Stimulated activated CD4-positive, alpha-beta T cell treated with anti-CD3 and anti-CD28 coated beads, Interleukin-12 subunit alpha, Interleukin-12 subunit beta, amount 100 ng/mL, for 48 hours (primary cell): ENCODE data around the gene GATAD2B.
A peak's percentile ranks its signal among the peaks of the same experiment; 100 is the strongest.
"Not testable (repeated sequence)": the region's sequence is repeated elsewhere in the genome, so short reads cannot be mapped to it uniquely, and the experiment has no call there.

Source experiments
- DNase-seq, 3 donors: peaks; one replicate each; pipeline ENCODE4 v3.0.0-alpha.2; 2020; ENCODE audit warnings: low read depth in 2 of 3, low spot score in 1 of 3

The GATAD2B gene

GRCh38 chr1:153929981-153930948 is 7.5 kb upstream of the GATAD2B start:
- DNase-seq = no peak

- no peak for DNase-seq
These were observed 6.7 kb upstream of the GATAD2B start for GRCh38 chr1:153929426-153929825.

GRCh38 chr1:153928791-153929341 is 6.1 kb upstream of the GATAD2B start:
- no peak for DNase-seq

DNA sequence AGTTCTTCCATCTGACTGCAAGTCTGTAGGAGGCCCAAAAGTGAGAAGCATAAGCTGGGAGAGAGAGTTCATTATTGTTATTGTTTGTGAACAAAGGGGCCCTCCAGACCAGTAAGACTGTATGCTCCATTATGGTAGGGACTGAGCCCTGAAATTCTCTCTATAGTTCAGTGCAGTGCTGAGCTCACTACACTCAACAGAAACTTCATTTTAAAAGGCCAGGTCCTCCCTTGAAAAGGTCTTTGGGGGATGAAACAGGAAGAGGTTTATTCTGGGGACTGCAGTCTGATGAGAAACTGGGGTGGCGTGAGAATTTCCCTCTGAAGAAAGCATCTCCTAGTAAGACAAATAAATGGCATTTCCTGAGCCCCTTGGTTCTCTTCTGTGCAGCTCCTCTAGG is 5.5 kb upstream of the GATAD2B start:
- no peak for DNase-seq

DNA sequence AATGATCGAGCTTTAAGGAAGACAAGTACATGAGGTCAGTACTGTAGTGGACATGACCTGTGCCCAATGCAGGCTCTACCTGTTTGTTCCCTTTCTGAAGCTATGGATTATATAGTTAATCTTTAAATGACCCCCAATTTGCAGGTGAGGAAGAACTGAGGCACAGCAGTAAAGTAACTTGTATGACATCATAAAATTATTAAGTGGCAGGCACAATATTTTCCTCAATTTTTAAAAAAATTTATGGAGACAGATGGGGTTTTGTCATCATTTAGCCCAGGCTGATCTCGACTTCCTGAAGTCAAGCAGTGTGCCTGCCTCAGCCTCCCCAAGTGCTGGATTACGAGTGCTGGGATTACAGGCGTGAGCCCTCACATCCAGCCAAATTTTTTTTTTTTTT is 3.6 kb upstream of the GATAD2B start:
- no peak for DNase-seq

DNA sequence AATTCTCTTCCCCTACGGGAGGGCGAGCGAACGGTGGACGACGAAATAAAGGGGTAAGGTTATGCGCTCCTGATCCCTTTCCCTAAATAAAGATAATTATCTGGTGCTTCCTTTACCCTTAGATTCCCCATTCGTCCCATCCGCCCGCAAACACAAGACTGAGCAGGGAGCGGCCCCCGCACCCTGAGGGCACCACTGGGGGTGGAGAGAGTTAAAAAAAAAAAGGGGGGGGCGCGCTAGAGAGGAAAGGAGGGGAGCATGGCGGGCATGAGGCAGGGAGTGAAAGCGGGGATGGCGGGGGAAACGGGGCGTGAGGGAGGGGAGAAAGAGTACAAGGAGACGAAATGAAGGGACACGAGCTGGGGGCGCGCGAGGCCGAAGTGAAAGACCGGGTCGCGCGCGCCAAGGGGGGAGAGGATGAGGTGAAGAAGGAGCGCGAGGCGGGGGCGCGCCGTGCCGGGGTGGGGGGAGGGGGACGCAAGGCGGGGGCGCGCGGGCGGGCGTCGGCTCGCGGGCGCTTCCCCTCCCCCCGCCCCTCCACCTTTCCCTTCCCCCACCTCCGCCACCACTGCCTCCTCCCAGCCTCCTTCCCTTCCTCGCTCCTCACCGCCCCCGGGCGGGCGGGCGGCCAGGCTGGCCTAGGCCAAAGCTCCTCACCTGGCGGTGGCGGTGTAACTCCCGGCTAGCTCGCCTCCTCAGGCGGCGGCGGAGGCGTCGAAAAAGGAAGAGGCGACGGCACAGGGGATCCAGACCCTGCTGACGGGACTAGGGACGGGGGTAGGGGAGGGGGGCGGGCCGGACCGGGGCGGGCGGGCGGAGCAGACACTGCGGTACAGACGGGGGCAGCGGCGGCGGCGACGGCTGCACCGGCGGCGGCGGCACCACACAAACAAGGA is 448 bp downstream of the GATAD2B start:
- peak; percentile 52 to 69 (median 52) for DNase-seq

- DNase-seq = no peak
These were observed 1.0 kb downstream of the GATAD2B start for GRCh38 chr1:153921803-153922075.

DNA sequence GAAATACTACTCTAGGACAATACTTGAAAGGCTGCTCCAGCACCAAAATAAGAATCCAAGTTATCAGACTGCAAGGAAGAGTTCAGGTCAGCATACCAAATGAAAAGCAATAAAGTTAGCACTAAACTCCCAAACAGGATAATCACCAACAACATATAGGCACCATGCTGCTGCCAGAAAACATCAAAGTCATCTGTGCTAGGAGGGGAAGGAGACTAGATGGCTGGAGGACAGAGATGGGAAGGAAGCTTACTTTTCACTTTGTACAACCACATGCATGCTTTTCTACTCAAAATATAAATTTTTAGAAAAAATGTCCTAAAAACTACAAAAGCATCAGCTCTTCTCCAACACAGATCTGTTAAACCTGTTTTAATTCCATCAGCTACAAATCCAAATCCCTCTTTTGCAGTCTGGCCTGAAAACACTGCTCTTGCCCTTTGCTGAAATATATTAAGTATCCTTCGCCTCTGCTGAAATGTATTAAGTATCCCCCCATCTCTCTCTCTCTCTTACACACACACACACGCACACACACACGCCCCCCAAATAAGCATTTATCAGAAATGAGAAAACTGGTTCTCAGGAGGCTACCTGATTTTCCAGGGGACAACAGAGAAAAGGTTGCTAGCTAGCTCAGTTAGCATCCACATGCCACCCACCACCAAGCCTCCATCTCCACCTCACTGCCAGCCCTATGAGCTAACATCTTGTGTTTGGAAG is 1.5 kb downstream of the GATAD2B start:
- DNase-seq = no peak

DNA sequence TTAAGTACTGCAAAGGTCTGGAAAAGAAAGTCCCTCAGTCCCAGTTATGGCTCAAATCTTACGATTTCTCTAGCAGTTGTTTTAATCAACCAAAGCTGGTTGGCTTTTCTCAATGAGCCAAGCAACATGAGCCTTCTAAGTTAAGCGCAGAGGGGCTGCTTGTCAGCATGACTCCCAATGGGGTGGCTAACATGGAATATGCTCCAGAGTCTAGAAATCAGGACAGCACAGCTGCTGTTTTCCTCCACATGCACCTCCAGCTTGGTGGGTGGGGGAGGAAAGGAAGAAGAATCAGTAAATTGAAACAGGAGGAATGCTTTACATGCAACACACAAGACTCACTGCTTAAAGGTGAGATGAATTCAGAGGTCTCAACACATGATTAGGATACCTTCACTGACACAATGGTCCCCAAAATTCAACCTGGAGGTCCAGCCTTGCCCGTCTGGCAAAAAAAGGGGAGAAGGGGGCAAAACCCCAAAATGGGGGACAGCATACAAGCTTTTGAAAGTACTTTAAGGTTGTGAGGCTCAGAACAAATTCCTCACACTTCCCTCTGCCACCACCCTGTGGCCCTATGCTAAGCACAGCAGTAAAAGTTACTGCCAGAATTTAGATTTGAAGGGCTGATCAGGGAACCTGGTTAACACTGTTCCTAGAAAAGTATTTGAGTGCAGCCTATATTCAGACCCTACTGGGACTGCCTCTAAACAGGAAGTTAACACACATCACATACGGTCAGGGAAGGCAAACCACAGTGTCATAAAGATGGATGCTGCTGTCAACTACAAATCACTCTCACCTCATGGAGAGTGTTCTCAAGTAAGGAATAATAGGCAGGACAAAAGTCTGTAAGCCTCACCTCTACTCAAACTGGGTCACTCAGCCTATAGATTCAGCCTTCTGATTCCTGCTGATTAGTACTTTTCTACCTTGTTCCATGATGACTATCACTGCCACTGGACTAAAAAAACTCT is 2.6 kb downstream of the GATAD2B start:
- peak in 1 of 3 donors; percentile 9 for DNase-seq

DNA sequence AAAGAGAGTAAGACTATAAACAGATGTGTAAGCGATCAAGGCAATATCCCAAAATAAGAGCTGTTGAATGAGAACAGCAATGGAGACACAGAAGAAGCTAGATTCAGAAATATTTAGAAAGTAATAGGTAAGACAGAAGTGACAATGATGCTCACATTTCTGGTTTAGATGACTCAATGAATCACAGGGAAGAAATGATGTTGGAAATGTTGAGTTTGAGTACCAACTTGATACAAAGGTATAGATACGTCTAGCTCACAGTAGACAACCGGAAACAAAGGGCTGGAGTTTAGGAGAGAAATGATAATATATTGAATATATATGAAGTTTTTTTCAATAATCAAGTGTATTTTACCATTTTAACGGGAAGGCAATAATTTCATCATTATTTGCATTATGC is 6.5 kb downstream of the GATAD2B start:
- DNase-seq = no peak

GRCh38 chr1:153912349-153912748 is 10.4 kb downstream of the GATAD2B start:
- no peak for DNase-seq

DNA sequence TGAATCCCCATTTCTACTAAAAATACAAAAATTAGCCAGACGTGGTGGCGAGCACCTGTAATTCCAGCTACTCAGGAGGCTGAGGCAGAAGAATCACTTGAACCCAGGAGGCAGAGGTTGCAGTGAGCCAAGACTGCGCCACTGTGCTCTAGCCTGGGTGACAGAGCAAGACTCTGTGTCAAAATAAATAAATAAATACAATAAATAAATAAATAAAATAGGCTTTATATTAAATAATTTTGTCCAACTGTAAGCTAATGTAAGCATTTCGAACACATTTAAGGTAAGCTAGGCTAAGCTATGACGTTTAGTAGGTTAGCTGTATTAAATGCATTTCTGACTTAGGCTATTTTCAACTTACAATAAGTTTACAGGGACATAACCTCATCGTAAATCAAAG is 12.2 kb downstream of the GATAD2B start:
- not testable (repeated sequence) for DNase-seq

- no peak for DNase-seq
These were observed 14.7 kb downstream of the GATAD2B start for GRCh38 chr1:153908071-153908470.

- no peak for DNase-seq
These were observed 15.6 kb downstream of the GATAD2B start for GRCh38 chr1:153907134-153907533.

GRCh38 chr1:153906396-153906795 is 16.4 kb downstream of the GATAD2B start:
- DNase-seq = no peak

DNA sequence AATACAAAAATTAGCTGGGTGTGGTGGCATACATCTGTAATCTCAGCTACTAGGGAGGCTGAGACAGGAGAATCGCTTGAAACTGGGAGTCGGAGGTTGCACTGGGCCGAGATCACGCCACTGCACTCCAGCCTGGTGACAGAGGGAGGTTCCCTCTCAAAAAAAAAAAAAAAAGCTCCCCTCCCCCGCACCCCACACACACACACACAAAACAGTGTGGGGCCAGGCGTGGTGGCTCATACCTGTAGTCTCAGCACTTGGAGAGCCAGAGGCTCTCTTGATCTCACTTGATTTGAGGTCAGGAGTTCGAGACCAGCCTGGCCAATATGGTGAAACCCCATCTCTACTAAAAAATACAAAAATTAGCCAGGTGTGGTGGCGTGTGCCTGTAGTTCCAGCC is 16.9 kb downstream of the GATAD2B start:
- DNase-seq = not testable (repeated sequence)

GRCh38 chr1:153903841-153904455 is 18.8 kb downstream of the GATAD2B start:
- no peak for DNase-seq

DNA sequence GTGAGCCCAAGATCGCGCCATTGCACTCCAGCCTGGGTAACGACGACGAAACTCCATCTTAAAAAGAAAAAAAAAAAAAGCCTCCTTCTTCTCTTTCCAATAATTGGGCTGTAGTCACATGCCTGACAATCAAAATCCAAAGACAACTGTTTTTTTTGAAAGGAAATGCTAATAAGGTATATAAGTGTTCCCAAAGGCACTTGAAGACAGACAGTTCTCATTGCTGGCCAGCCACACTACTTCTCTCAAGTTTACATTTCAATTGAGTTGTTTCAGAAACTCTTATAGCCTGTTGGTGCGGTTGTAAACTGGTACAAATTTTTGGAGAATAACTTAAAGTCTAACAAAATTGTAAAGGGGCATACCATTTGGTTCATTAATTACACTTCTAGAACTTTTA is 23.3 kb downstream of the GATAD2B start:
- no peak for DNase-seq

- DNase-seq = not testable (repeated sequence)
These were observed 26.9 kb downstream of the GATAD2B start for GRCh38 chr1:153895866-153896265.
